ENCODE data around the gene GNG7. TPM values are rescaled to one million over a fixed set of nuclear protein-coding genes. Genes with fewer than 3 reads are reported as not detected.
"Not testable (repeated sequence)": the region's sequence is repeated elsewhere in the genome, so short reads cannot be mapped to it uniquely, and the experiment has no call there.

The GNG7 gene
- polyA plus RNA-seq, 3 donors = 1.1 to 1.6 (median 1.3) TPM

DNA sequence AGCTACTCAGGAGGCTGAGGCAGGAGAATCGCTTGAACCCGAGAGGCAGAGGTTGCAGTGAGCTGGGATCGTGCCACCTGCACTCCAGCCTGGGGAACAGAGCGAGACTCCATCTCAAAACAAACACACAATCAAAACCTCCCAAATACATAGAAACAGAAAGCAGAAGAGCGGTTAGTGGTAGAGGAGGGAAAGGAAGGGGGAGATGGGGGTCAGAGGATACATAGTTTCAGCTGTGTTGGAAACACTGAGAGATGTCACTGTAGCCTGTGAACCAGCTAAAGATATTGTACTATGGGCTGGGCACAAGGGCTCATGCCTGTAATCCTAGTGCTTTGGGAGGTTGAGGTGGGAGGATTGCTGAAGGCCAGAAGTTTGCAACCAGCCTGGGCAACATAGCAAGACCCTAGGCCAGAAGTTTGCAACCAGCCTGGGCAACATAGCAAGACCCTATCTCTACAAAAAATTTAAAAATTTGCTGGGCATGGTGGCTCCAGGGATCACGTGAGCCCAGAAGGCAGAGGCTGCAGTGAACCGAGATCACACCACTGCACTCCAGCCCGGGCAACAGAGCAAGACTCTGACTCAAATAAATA lies 49.9 kb downstream of the GNG7 start:
- no peaks in the 10 kb centered on the region for H3K36me3 Mint-ChIP-seq
- no peaks in the 10 kb centered on the region for H3K27me3 ChIP-seq (ENCODE audit: control insufficient read depth in 2 of 2, insufficient read depth in 2 of 2, low read length in 2 of 2)
- no peaks in the 10 kb centered on the region for H3K9me3 ChIP-seq (replicated peaks in 1 of 2; ENCODE audit: control insufficient read depth in 1 of 2, insufficient read depth in 1 of 2, low read length in 2 of 2)
- no peak overlapping the region for H3K27ac Mint-ChIP-seq
- no peaks in the 10 kb centered on the region for H3K4me1 Mint-ChIP-seq
- DNase-seq = no peak
- H3K27me3 Mint-ChIP-seq (ENCODE audit: low read depth in 3 of 3) = no peaks in the 10 kb centered on the region
- no peaks in the 10 kb centered on the region for H3K36me3 ChIP-seq (replicated peaks in 1 of 2; ENCODE audit: control insufficient read depth in 1 of 2, insufficient read depth in 2 of 2, low read length in 2 of 2)
- no peak overlapping the region for H2AFZ ChIP-seq (ENCODE audit: insufficient read depth, low read depth, low read length, poor library complexity, severe bottlenecking)
- H3K4me2 ChIP-seq (replicated peaks; ENCODE audit: extremely low read depth, low read length, poor library complexity, severe bottlenecking) = no peak overlapping the region
- H3K4me3 Mint-ChIP-seq = no peak overlapping the region
- intact Hi-C loops (cut with micrococcal nuclease) = no loop called here
- TF ChIP-seq, protein P1, sequence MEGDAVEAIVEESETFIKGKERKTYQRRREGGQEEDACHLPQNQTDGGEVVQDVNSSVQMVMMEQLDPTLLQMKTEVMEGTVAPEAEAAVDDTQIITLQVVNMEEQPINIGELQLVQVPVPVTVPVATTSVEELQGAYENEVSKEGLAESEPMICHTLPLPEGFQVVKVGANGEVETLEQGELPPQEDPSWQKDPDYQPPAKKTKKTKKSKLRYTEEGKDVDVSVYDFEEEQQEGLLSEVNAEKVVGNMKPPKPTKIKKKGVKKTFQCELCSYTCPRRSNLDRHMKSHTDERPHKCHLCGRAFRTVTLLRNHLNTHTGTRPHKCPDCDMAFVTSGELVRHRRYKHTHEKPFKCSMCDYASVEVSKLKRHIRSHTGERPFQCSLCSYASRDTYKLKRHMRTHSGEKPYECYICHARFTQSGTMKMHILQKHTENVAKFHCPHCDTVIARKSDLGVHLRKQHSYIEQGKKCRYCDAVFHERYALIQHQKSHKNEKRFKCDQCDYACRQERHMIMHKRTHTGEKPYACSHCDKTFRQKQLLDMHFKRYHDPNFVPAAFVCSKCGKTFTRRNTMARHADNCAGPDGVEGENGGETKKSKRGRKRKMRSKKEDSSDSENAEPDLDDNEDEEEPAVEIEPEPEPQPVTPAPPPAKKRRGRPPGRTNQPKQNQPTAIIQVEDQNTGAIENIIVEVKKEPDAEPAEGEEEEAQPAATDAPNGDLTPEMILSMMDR (IDR thresholded peaks at IDR 0.05) = no peak
- no peak overlapping the region for H3K9ac ChIP-seq (ENCODE audit: insufficient read depth, low read length, poor library complexity, severe bottlenecking)
- H3K27ac ChIP-seq (ENCODE audit: low read depth in 1 of 2, low read length in 2 of 2) = no peak overlapping the region
- no peaks in the 10 kb centered on the region for H3K79me2 ChIP-seq (ENCODE audit: insufficient read depth, low read length)
- peaks cover 0 to 2% (median 0%) of the 10 kb centered on the region in 7 donors for H3K9me3 Mint-ChIP-seq
- no peaks in the 10 kb centered on the region for H3K4me1 ChIP-seq (ENCODE audit: control insufficient read depth in 1 of 2, insufficient read depth in 2 of 2, low read length in 2 of 2)
- WGBS (ENCODE audit: insufficient coverage) = no CpG with 5 or more reads among the region's 8 CpGs
- H4K20me1 ChIP-seq (ENCODE audit: insufficient read depth, low read length) = no peaks in the 10 kb centered on the region
- H3K4me3 ChIP-seq (replicated peaks in 1 of 3; ENCODE audit: low read depth in 2 of 3, low read length in 3 of 3) = no peak overlapping the region

DNA sequence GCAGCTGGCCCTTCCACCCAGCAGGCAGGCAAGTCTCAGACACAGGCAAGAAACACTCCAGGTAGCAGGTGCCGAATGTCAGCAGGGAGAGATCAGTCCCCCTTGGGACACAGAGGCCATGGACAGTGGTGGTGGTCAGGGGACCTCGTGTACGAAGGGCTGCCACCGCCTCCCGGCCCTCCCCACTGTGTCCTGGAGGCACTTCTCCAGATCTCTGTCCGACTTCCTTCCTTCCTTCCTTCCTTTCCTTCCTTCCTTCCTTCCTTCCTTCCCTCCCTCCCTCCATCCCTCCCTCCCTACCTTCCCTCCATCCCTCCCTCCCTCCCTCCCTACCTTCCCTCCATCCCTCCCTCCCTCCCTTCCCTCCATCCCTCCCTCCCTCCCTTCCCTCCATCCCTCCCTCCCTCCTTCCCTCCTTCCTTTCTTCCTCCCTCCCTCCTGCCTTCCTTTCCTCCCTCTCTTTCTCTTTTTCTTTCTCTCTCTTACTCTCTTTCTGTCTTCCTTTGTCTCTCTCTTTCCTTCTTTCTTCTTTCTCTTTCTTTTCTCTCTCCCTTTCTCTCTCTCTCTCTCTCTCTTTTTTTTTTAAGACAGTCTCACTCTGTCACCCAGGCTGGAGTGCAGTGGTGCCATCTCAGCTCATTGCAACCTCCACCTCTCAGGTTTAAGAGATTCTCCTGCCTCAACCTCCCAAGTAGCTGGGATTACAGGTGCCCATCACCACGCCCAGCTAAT lies 51.3 kb downstream of the GNG7 start:
- H3K36me3 Mint-ChIP-seq; H3K4me1 Mint-ChIP-seq; DNase-seq; H3K9ac ChIP-seq (ENCODE audit: insufficient read depth, low read length, poor library complexity, severe bottlenecking); intact Hi-C loops (cut with micrococcal nuclease); H3K4me1 ChIP-seq (ENCODE audit: control insufficient read depth in 1 of 2, insufficient read depth in 2 of 2, low read length in 2 of 2); H3K36me3 ChIP-seq (replicated peaks in 1 of 2; ENCODE audit: control insufficient read depth in 1 of 2, insufficient read depth in 2 of 2, low read length in 2 of 2); H3K27ac ChIP-seq (ENCODE audit: low read depth in 1 of 2, low read length in 2 of 2); H3K4me3 Mint-ChIP-seq; H3K4me2 ChIP-seq (replicated peaks; ENCODE audit: extremely low read depth, low read length, poor library complexity, severe bottlenecking); H3K79me2 ChIP-seq (ENCODE audit: insufficient read depth, low read length); H3K9me3 Mint-ChIP-seq; H3K27me3 ChIP-seq (ENCODE audit: control insufficient read depth in 2 of 2, insufficient read depth in 2 of 2, low read length in 2 of 2); H3K4me3 ChIP-seq (replicated peaks in 1 of 3; ENCODE audit: low read depth in 2 of 3, low read length in 3 of 3); H3K9me3 ChIP-seq (replicated peaks in 1 of 2; ENCODE audit: control insufficient read depth in 1 of 2, insufficient read depth in 1 of 2, low read length in 2 of 2); H3K27me3 Mint-ChIP-seq (ENCODE audit: low read depth in 3 of 3); H2AFZ ChIP-seq (ENCODE audit: insufficient read depth, low read depth, low read length, poor library complexity, severe bottlenecking); H4K20me1 ChIP-seq (ENCODE audit: insufficient read depth, low read length): not testable (repeated sequence)
- peak overlapping the region in 1 of 7 donors; percentile 19 for H3K27ac Mint-ChIP-seq
- no CpG with 5 or more reads among the region's 7 CpGs for WGBS (ENCODE audit: insufficient coverage)
